IPS-15b (cell line): ENCODE data around the gene GRXCR1.

Experiments
- H3K27me3 ChIP-seq: one replicate; pipeline ENCODE4 v1.6.1; 2013; ENCODE audit warnings: low read length; ENCODE audit not compliant: control insufficient read depth, insufficient read depth
- H3K36me3 ChIP-seq: one replicate; pipeline ENCODE4 v1.6.1; 2013; ENCODE audit warnings: low read length; ENCODE audit not compliant: control insufficient read depth, insufficient read depth
- H3K4me1 ChIP-seq: one replicate; pipeline ENCODE4 v1.6.1; 2013; ENCODE audit warnings: mild to moderate bottlenecking, low read length; ENCODE audit not compliant: control insufficient read depth, insufficient read depth
- H3K4me3 ChIP-seq: one replicate; pipeline ENCODE4 v1.5.1; 2013; ENCODE audit warnings: low read depth, low read length
- H3K9ac ChIP-seq: one replicate; pipeline ENCODE4 v1.6.1; 2013; ENCODE audit warnings: low read depth, mild to moderate bottlenecking, low read length
- H3K9me3 ChIP-seq: one replicate; pipeline ENCODE4 v1.6.1; 2013; ENCODE audit warnings: mild to moderate bottlenecking, low read length; ENCODE audit not compliant: control insufficient read depth, insufficient read depth

Gene GRXCR1

GRCh38 chr4:42904986-42905385 lies 12.5 kb downstream of the GRXCR1 start:
- no peak overlapping the region for H3K4me3 ChIP-seq
- no peaks in the 10 kb centered on the region for H3K36me3 ChIP-seq
- H3K27me3 ChIP-seq: no peaks in the 10 kb centered on the region
- H3K9ac ChIP-seq: no peak overlapping the region
- H3K4me1 ChIP-seq: no peaks in the 10 kb centered on the region
- H3K9me3 ChIP-seq: no peaks in the 10 kb centered on the region

- no peaks in the 10 kb centered on the region for H3K4me1 ChIP-seq
- H3K4me3 ChIP-seq: no peak overlapping the region
- H3K9ac ChIP-seq: no peak overlapping the region
- H3K9me3 ChIP-seq: no peaks in the 10 kb centered on the region
- H3K36me3 ChIP-seq: no peaks in the 10 kb centered on the region
- no peaks in the 10 kb centered on the region for H3K27me3 ChIP-seq
Observed at GRCh38 chr4:42905591-42905990, 13.1 kb downstream of the GRXCR1 start.

GRCh38 chr4:42906341-42906740 lies 13.8 kb downstream of the GRXCR1 start:
- Histone ChIP-seq H3K4me3 (no peak overlapping the region), H3K9me3 (no peaks in the 10 kb centered on the region), H3K4me1 (no peaks in the 10 kb centered on the region), H3K27me3 (no peaks in the 10 kb centered on the region), H3K36me3 (no peaks in the 10 kb centered on the region), H3K9ac (no peak overlapping the region)

DNA sequence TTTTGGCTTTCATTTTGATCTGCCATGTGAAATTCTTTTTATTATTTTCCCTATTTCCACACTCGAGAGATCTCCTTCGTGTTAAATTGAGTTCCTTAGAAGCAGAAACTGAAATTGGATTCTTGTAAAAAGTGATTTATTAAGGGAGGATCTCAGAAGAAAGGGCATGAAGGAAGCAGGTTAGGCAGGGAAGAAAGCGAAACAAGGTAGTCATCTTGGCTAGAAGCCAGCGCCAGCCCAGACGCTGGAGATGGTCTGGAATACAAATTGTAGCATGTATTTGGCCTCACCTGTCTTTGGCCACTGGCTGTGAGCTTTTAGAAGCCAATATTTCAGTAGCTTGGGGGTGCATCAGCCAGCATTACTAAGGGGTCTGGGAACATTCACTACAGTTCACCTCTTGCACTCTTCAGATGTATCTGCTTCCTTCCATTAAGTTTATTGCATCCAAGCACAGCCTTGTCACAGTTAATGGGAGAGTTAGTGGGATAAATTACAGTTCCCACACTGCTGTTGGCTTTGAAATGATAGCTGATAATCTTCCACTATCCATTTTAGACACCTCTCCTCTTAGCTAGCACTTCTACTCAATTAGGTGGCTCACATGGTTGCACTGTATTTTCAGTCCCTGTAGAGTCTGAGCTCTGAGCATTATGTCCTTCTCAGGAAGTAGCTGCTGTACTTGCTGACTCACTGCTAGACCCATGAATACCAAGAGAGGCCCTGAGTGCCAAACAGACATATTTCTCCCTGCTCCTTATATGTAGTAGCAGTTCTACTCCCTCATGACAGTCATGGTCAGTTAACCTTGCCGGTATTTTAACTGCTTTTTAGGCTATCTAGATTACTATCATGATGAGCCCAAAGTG lies 14.6 kb downstream of the GRXCR1 start:
- H3K27me3 ChIP-seq: no peaks in the 10 kb centered on the region
- H3K36me3 ChIP-seq: no peaks in the 10 kb centered on the region
- no peak overlapping the region for H3K9ac ChIP-seq
- H3K4me1 ChIP-seq: no peaks in the 10 kb centered on the region
- no peak overlapping the region for H3K4me3 ChIP-seq
- no peaks in the 10 kb centered on the region for H3K9me3 ChIP-seq

DNA sequence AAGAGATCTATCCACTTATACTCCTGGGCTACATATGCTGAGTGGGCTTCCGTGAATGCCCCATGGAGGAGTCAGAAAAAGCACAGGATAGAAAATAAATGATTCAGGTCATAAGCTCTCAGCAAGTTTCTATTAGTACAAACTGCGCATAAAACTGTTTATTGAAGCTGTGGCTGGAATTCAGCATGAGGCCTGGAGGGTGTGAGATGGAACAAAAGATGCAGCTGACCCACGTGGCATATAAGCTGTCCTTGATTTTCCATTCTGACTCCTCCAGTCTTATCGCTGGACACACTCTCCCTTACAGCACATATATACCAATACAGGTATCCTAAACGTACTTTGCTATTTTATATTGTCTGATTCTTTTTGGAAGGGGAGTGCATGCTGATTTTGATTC lies 17.9 kb downstream of the GRXCR1 start:
- Histone ChIP-seq H3K4me1 (no peaks in the 10 kb centered on the region), H3K9ac (no peak overlapping the region), H3K27me3 (no peaks in the 10 kb centered on the region), H3K36me3 (no peaks in the 10 kb centered on the region), H3K9me3 (no peaks in the 10 kb centered on the region), H3K4me3 (no peak overlapping the region)

DNA sequence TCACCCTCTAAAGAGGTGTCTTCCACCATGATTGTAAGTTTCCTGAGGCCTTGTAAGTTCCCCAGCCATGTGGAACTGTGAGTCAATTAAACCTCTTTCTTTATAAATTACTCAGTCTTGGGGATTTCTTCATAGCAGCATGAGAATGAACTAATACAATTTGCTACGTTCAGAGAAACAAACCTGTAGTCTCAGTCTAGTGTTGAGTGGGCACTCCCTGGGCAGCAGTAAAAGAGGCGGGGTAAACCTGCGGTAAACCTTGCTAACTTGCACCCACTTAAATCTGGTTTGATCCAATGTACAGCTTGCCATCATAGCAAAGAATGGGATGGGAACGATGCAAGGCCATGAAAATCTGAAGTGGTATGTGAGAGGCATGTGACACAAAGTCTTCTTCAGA lies 22.4 kb downstream of the GRXCR1 start:
- Histone ChIP-seq H3K27me3 (no peaks in the 10 kb centered on the region), H3K4me1 (no peaks in the 10 kb centered on the region), H3K9ac (no peak overlapping the region), H3K4me3 (no peak overlapping the region), H3K9me3 (no peaks in the 10 kb centered on the region), H3K36me3 (no peaks in the 10 kb centered on the region)

- Histone ChIP-seq H3K36me3 (no peaks in the 10 kb centered on the region), H3K9ac (no peak overlapping the region), H3K4me3 (no peak overlapping the region), H3K4me1 (no peaks in the 10 kb centered on the region), H3K27me3 (no peaks in the 10 kb centered on the region), H3K9me3 (no peaks in the 10 kb centered on the region)
Observed at GRCh38 chr4:42915484-42915883, 23.0 kb downstream of the GRXCR1 start.

DNA sequence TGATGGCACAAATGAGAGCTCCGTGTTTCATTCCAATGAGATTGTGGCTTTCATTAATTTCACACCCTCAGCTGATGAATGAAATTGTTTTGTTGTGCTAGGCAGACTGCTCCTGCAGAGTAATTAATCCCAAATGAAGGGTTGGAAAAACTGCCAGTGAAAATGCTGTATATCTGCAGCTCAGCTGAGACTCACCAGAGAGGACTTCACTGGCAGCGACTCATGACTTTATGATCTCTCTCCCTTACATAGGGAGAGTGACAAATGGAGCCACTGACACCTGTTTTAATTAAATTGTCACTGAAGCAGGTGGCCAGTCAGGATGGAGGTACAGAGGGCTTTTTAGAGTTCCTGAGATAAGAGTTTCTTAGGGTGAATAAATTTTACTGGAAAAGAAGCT lies 24.8 kb downstream of the GRXCR1 start:
- no peaks in the 10 kb centered on the region for H3K9me3 ChIP-seq
- no peak overlapping the region for H3K9ac ChIP-seq
- no peaks in the 10 kb centered on the region for H3K36me3 ChIP-seq
- H3K27me3 ChIP-seq: no peaks in the 10 kb centered on the region
- H3K4me3 ChIP-seq: no peak overlapping the region
- H3K4me1 ChIP-seq: no peaks in the 10 kb centered on the region

DNA sequence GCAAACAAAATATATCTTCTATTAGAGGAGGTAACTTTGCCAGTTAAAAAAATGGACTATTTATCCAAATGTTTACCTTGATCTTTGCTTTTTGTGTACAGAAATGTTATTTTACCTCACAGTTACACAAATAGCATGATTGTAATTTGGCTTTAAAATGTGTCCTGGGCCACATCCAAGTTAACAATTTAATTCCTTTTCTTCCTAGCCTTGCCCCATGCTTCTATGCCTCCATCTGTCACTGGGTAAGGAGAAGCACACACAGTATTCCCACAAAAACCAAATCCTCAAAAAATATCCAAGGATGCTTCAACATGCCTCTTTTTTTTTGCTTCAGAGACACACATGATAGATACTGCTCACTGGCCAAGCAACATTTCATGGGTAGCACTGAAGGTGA lies 30.9 kb downstream of the GRXCR1 start:
- Histone ChIP-seq H3K4me1 (no peaks in the 10 kb centered on the region), H3K27me3 (no peaks in the 10 kb centered on the region), H3K4me3 (no peak overlapping the region), H3K36me3 (no peaks in the 10 kb centered on the region), H3K9ac (no peak overlapping the region), H3K9me3 (no peaks in the 10 kb centered on the region)

DNA sequence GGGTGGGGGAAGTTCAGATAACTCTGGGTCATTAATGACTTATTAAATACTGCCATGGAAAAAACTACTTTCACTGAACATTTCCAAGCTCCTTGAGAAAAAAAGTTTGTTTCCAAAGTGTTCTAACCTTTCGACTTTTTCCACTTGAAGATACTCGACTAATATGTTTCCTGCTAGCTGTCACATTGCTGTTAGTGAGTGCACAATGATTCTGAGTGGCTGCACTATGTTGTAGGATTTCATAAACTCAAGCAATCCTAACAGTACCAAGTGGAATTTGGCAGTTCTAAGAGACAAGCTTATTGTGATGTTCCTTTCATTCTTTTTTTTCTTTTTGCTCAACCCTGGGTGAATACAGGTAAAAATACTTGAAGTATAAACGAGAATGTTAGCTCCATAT lies 33.4 kb downstream of the GRXCR1 start:
- Histone ChIP-seq H3K9ac (no peak overlapping the region), H3K4me1 (no peaks in the 10 kb centered on the region), H3K9me3 (no peaks in the 10 kb centered on the region), H3K4me3 (no peak overlapping the region), H3K36me3 (no peaks in the 10 kb centered on the region), H3K27me3 (no peaks in the 10 kb centered on the region)

GRCh38 chr4:42927946-42928345 lies 35.4 kb downstream of the GRXCR1 start:
- no peaks in the 10 kb centered on the region for H3K9me3 ChIP-seq
- H3K9ac ChIP-seq: no peak overlapping the region
- no peaks in the 10 kb centered on the region for H3K36me3 ChIP-seq
- no peaks in the 10 kb centered on the region for H3K4me1 ChIP-seq
- no peak overlapping the region for H3K4me3 ChIP-seq
- H3K27me3 ChIP-seq: no peaks in the 10 kb centered on the region

GRCh38 chr4:42928582-42928981 lies 36.1 kb downstream of the GRXCR1 start:
- Histone ChIP-seq H3K9me3 (no peaks in the 10 kb centered on the region), H3K9ac (no peak overlapping the region), H3K4me3 (no peak overlapping the region), H3K4me1 (no peaks in the 10 kb centered on the region), H3K36me3 (no peaks in the 10 kb centered on the region), H3K27me3 (no peaks in the 10 kb centered on the region)
